HG02852 (cell line): Measurements from ENCODE around the gene AEN.
A peak's percentile ranks its signal among the peaks of the same experiment; 100 is the strongest.

ENCODE experiments used
- ATAC-seq: cut with Tn5 transposase; IDR thresholded peaks from one replicate; pipeline ENCODE4 v1.9.1; 2021; ENCODE audit warnings: mild to moderate bottlenecking, moderate library complexity; ENCODE audit not compliant: unreplicated experiment

Gene AEN

DNA sequence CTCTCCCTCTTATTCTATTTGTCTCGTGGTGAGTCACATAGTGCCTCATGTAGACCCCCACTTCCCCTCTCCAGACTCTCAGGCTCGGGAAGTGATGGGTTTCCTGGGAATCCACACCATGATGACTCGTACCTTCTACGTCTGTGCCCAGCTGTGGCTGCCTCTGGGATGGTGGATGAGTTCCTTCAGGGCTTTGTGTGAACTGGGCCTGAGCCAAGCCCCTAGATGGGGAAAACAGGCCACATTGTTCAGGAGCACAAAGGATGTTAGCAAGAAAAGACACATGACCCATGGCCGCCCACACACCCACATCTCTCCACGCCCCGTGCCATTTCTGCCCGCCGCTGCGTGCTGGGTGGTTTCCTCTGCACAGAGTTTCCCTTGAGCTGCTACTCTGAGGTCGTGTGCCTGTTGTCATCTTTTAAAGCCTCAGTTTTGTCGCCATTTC lies 28.2 kb downstream of the AEN start:
- ATAC-seq: peak; percentile 83

DNA sequence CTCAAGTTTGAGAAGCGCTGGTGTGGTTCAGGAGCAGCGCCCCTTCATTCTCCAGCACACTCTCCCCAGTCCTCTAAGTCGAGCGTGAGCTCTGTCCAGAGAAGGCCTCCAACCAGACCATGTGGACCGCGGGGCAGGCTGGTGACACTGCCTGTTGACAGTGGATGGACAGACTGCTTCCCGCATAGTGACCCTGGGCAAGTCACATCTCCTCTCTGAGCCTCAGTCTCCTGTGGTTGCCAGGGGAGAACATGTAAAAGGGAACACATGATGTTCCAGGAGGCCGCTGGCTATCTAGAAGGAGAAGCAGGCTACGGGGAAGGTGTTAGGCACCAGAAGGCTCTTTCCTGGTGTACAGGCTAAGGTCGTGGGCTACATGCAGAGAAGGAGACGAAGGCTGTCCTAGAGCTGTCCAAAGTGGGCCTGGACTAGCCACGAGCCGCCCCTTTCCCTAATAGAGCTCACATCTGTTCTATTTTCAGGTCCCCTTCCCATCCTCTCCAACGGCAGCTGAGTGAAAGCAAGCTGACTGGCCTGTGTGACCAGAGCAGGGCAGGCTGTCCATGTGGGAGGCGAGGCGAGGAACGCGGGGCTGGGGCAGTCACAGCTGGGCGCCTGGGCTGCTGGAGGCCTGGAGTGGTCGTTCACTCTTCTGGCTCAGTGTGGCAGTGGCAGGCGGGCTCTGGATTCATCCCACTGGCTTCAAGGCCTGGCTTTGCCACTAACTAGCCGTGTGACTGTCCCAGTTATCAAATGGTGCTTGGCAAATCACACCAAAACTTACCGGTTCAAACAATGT lies 28.8 kb downstream of the AEN start:
- ATAC-seq: no peak

DNA sequence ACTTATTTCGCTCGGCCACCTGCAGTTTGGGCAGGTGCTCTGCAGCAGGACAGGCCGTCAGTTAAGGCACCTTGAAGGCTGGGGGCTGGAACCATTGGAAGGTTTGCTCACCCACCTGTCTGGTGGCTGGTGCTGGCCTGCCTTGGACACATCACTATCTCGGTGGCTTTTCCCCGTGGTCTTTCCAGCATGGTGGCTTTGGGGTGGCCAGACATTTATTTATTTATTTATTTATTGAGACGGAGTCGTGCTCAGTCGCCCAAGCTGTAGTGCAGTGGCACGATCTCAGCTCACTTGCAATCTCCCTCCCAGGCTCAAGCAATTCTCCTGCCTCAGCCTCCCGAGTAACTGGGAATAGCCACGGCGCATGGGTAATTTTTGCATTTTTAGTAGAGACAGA lies 29.4 kb downstream of the AEN start:
- ATAC-seq: no peak

DNA sequence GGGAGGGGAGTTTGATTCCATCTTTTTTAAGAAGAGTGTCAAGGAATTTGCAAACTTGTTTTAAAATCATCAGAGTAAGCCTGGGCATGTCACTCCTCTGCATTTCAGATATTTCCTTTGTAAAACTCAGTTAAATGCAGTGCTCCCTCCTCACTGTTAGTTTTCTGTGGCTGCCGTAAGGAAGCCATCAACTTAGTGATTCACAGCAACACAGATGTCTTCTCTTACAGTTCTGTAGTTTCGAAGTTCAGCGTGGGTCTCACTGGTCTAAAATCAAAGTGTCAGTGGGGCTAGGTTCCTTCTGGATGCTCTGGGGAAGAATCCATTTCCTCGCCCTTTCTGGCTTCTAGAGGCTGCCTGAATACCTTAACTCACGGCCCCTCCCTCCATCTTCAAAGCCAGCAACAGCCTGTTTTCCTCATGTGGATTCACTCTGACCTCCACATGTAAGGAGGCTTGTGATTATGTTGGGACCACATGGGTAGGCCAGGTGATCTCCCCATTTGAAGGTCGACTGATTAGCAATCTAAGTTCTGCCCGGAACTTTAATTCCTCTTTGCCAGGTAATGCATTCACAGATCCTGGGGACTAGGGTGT lies 30.1 kb downstream of the AEN start:
- no peak for ATAC-seq

DNA sequence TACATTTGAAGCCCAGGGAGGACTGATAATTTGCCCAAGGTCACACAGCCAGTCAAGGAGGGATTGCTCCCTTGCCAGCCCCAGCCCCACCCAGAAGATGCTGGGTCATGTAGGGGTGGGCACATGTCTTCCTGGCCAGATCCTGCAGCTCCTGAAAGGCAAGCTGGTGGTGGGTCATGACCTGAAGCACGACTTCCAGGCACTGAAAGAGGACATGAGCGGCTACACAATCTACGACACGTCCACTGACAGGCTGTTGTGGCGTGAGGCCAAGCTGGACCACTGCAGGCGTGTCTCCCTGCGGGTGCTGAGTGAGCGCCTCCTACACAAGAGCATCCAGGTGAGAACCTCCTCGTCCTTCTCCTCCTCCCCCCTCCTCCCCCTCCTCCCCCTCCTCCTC lies 30.8 kb downstream of the AEN start:
- ATAC-seq: no peak

DNA sequence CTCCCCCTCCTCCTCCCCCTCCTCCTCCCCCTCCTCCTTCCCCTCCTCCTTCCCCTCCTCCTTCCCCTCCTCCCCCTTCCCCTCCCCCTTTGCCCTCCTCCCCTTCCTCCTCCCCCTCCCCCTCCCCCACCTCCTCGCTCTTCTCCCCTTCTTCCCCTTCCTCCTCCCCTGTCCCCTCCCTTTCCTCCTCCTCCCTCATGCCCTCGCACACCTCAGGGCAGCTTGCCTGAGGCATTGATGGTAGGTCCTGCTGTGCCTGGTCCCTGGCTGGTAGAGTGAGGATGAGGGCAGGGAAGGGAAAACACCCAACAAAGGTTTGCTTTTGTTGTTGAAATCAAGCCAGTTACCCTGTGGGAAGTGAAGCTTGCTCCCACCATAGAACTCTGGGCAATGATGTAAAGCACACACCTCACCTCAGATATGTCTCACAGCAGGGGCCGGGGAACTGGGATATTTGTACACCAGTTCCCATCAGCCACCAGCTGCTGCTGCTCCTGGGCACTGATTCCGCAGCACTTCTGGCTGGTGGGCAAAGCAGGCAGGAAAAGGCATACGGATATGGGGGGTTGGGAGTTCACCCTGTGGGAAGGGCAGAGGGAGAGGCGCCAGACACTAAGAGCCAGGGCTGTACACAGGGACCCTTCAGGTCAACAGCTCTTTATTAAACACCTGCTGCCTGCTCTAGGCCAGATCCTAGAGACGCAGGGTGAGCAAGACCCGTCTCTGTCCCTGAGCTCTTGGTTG lies 31.5 kb downstream of the AEN start:
- no peak for ATAC-seq

DNA sequence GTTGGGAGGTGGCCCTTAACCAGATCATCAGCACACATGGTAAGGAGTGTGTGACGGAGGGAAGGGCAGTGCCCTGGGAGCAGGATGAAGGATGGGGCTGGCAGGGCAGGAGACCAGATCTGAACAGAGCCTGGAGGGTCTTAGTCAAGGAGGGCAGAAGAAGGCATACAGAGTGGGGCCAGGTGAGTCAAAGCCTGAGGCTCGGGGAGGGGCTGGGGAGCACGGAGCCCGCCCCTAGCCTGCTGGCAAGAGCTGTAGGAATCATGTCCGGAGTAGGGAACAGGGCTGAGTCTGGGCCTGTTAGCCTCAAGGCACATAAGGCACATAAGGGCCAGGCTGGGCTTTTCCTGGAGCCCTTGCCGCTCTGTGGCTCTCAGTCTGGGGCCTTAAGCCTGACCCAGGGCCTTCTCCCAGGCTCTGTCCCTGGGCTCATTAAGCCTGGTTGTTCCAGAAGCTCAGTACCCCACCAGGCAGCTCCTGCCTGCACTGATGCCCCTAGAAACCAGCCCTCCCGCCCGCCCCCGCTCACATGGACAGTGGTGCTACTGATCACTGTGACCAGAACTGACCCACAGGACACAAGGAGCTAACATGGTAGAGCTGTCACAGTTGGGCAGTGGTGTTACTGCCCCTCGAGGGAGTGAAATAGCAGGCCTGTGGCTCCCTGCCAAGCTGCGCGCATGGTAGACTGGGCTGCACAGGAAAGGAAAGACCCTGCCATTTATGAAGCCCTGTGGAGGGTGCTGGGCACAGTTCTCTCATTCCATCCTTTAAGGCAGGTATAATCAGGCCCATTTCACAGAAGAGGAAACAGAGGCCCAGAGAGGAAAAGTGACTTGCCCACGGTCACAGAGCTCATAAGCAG lies 32.3 kb downstream of the AEN start:
- ATAC-seq: no peak

DNA sequence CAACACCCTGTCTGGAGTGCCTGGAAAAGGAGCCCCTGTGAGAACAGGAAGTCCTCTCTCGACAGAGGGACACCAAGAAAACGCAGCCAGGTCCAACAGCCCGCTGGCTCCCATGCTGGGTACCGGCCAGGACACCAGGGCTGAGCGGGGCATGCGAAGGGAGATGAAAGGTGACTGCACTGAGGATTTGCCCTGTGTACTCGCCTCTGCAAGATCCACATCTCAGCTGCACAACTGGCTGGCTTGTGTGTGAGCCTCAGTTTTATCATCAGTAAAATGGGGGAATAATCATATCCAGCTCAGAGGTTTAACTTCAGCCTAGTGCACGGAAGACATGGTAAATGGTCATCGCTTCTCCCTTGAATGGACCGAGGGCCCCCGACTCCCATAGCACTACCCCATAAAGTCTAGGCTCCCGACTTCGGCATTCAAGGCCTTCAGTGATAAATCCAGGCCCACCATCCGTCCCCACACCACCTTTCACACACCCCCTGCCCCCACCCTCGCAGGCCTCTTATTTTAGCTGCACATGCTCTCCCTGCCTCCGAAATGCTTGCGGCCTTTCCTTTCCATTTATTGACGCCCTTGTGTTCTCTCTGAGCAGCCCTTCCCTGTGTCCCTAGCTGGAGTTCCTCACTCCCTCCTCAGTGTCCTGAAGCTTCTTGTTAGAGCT lies 33.4 kb downstream of the AEN start:
- ATAC-seq: no peak

DNA sequence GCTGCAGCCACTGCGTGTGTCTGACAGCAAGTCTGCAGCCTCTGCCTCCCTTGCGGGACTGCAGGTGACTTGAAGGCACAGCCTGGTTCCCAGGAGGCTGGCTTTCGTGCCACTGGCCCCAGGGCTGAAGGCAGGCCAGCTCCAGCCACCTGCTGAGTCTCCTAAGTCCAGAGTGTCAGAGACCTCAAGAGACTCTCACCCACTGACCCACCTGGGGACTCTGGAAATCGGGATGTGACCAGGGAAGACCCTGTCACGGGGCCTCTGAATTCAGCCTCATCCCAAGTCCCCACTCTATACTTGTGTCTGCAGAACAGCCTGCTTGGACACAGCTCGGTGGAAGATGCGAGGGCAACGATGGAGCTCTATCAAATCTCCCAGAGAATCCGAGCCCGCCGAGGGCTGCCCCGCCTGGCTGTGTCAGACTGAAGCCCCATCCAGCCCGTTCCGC lies 34.0 kb downstream of the AEN start:
- no peak for ATAC-seq

DNA sequence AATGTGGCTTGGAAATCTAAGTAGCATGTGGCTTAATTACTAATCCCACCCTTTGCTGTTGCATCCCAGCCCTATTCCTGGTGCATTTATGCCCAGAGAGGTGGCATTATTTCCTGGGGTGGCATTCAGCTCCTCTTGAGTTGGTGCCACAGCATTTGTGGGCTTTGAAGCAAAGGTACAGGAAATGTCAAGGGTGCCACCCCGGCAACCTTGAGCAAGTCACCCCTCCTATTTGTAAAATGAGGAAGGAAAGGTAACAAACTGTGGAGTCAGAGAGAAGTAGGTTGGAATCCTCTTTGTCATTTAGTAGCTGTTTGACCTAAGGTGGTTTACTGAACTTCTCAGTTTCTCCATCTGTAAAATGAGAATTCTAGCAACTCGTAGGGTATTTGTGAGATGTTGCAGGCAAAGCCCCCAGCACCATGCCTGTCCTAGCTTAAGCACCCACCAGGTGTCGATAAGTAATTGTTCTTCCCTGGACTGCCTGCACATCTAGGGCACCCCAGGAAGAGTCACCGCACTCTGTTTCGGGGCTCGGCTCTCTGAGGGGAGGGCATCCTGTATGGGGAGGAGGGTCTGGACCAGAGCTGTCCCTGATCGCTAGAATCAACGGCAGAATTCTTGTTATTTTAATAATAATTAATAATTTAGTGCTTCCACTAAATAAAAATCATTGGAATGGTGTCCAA lies 34.8 kb downstream of the AEN start:
- no peak for ATAC-seq

DNA sequence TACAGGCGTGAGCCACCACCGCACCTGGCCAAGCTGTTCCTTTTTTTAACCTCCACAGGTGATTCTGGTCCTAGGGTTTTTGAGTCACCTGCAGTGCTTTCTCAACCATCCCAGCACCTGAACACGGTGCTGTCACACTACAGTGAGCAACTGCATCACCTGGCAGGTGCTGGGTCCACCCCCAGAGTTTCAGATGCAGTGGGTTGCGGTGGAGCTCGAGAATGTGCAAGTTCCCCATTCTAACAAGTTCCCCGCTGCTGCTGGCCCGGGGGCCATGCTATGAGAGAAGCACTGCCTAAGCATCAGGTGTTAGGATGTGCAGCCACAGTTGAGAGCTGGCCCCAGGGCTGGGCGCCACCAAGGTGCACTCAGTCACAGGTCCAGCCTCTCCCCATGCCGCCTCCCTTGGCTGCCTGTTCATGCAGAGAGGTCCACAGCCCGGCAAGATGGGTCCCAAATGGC lies 35.7 kb downstream of the AEN start:
- ATAC-seq: peak; percentile 95

DNA sequence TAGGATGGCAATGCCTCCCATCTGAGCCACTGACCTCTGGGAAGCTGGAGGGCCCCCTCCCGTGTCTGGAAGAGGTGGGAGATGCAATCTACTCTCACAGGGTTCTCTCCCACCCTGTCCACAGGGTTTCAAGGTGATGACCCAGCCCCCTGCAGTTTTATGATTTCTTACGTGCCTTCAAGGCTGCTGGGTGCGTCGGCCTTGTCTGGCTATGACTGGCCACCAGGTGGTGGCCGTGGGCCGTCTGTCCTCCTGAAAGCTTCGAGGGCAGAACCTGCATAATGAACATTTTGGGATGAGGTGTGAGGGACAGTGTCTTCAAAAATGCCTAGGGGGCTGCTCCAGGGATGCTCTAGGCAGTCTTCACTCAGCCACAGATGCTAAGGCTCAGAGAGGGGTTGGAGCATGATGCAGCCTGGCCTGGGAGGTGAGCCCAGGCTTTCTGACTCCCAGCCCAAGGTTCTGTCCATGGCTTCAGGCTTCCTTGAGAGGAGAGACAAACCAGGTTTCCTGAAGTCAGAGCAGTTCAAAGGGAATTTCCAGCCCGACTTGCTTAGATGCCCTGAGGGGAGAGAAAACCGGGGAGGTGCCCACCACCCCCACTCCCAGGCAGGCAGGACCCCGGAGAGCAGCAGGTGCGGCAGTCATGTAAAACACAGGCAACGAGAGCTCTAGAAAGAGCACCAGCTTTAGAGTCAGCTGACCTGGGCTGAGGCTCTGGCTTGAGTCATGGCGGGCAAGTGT lies 36.4 kb downstream of the AEN start:
- no peak for ATAC-seq

DNA sequence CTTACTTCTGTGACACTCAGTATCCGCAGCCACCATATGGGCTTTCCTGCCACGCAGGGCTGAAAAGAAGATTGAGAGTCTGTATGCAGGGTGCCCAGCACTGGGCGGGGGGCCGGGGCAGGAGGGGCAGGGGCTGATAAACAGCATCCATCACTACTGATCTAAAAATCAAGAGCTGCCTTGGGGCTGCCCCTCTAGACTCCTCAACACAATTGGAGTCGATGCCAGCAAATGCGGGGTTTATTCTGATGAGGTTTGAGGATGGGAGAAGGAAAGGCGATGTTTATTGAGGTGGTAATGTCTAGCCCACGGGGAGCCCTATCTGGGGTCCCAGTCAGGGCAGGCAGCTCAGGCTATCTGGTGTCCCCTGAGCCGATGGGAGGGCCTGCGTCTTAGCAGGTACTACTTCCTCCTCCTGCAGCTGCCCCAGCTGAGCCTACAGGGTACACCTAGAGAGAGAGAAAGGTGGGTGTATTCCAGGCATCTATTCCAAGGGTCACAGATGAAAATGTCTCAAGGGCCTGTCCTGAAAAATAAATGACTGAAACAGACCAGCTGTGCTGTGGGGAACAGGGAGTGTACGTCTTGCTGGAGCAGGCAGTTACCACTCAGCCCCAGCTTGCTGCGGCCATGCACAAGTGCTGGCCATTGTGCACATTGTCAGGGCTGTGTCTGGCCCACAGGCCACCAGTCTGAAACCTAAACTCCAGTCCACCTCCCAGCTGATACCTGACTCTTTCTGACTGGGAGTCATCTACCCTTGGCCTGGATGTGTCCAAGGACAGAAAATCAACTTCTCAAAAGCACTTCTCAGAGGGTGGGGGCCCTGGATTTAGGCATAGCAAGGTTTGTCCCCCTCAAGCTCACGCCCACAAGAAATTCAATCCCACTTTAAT lies 37.2 kb downstream of the AEN start:
- ATAC-seq: no peak

DNA sequence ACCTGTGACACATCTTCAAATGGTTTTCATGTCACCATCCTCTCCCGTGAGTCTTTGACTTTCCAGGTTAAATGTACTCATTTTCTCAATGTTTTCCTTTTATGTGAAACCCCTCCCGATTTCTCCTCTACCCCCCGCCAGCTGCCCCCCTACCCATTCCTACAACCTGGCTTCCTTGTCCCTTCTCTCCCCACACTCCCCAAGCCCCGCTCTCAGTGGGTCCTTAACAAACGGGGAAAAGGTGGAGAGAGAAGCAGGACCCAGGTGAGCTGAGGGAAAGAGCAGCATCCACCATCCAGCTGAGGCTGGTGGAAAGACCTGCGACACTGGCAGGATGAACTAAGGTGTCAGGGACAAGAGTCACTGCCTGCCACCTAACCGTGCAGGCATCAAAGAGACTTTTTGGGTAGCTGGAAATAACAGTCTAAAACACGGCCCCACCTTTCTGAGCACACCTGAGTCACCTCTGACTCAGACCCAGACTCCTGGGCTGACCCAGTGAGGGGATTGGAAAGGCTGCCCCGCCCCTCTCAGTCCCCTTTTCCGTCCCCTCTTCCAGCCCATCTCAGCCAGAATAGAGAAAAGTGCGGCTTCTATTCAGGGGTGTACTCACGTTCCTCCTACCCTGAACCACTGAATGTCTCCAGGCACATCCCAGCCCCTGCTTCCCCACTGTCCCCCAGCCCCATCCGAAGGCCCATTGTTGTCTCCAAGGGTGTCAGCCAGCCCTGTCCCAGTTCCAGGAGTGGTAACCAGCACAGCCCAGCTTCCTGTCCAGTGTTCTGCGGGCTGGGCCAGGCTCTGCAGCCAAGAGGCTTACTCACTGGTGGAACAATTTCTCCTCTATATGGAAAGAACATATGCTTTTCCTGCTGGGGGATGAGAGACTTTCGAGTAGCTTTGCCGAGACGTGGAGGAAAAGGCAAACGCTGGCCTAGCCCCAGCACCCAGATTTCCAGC lies 38.1 kb downstream of the AEN start:
- no peak for ATAC-seq

DNA sequence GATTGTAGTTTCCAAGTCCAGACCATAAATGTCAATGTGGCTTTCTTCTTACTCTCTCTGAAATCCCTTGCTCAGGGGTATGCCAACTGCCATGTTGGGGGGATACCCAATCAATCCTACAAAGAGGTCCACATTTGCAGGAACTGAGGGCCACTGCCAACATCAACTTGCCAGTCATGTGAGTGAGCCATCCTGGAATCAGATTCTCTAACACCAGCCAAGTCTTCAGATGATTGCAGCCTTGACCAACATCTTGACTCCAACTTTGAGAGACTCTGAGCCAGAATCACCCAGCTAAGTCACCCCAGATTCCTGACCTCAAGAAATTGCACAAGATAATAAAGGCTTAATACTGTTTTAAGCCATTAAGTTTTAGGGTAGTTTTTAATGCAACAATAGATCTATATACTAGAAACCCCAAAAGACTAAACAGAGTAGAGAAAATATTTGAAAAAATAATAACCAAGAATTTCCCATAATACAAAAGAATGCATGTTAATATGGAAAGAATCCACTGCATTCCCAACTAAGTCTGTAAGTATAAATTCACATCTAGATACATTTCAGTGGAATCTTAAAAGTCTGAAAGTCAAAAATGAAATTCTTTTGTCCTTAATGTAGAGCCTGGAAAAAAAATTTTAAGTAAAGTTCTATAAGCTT lies 40.0 kb downstream of the AEN start:
- no peak for ATAC-seq
